Stomach smooth muscle (tissue), 2 donors: Measurements from ENCODE around the gene AQP7.
"Not testable (repeated sequence)": the region's sequence is repeated elsewhere in the genome, so short reads cannot be mapped to it uniquely, and the experiment has no call there.

Source experiments
- H3K27ac ChIP-seq: one replicate; pipeline ENCODE4 v1.7.0; 2013; ENCODE audit warnings: mild to moderate bottlenecking, low read length, inconsistent platforms
- H3K27me3 ChIP-seq, 2 donors: one replicate each; pipeline ENCODE4 v1.7.0; 2013; ENCODE audit warnings: low read length in 2 of 2; ENCODE audit not compliant: insufficient read depth in 2 of 2, control insufficient read depth in 1 of 2
- H3K36me3 ChIP-seq, 2 donors: one replicate each; pipeline ENCODE4 v1.7.0; 2013; ENCODE audit warnings: low read length in 2 of 2; ENCODE audit not compliant: control insufficient read depth in 2 of 2, insufficient read depth in 2 of 2
- H3K4me1 ChIP-seq: one replicate; pipeline ENCODE4 v1.7.0; 2013; ENCODE audit warnings: low read length; ENCODE audit not compliant: control insufficient read depth, insufficient read depth
- H3K4me3 ChIP-seq, 2 donors: one replicate each; pipeline ENCODE4 v1.7.0; 2013; ENCODE audit warnings: low read length in 2 of 2
- H3K9ac ChIP-seq, 2 donors: one replicate each; pipeline ENCODE4 v1.7.0; 2013; ENCODE audit warnings: low read length in 2 of 2, mild to moderate bottlenecking in 1 of 2
- H3K9me3 ChIP-seq, 2 donors: one replicate each; pipeline ENCODE4 v1.7.0; 2013; ENCODE audit warnings: low read length in 2 of 2; ENCODE audit not compliant: control insufficient read depth in 2 of 2
- donor health status: healthy.
- donor health status: Pancreatic carcinoma.

Gene AQP7

GRCh38 chr9:33366979-33367480, 35.3 kb downstream of the AQP7 start:
- Histone ChIP-seq H3K27me3 (no peaks in the 10 kb centered on the region), H3K4me1 (no peaks in the 10 kb centered on the region), H3K4me3 (no peak overlapping the region), H3K9ac (no peak overlapping the region), H3K9me3 (no peaks in the 10 kb centered on the region), H3K36me3 (peaks cover 37 to 46% of the 10 kb centered on the region in 2 donors), H3K27ac (no peak overlapping the region)

DNA sequence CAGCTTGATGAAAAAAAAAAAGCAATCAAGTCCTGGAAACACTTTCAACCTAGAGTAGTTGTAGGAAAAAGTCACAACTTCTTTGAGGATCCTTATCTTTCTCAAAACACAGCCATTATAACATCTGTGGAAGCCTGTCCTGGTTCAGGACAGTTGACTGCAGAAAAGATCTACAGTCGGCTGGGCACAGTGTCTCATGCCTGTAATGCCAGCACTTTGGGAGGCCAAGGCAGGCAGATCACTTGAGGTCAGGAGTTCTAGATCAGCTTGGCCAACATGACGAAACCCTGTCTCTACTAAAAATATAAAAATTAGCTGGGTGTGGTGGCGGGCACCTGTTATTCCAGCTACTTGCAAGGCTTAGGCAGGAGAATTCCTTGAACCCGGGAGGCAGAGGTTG, 37.6 kb downstream of the AQP7 start:
- H3K27ac ChIP-seq, H3K9me3 ChIP-seq, H3K4me3 ChIP-seq, H3K4me1 ChIP-seq, H3K27me3 ChIP-seq, H3K9ac ChIP-seq: not testable (repeated sequence)
- H3K36me3 ChIP-seq: peaks cover 27 to 30% of the 10 kb centered on the region in 2 donors

DNA sequence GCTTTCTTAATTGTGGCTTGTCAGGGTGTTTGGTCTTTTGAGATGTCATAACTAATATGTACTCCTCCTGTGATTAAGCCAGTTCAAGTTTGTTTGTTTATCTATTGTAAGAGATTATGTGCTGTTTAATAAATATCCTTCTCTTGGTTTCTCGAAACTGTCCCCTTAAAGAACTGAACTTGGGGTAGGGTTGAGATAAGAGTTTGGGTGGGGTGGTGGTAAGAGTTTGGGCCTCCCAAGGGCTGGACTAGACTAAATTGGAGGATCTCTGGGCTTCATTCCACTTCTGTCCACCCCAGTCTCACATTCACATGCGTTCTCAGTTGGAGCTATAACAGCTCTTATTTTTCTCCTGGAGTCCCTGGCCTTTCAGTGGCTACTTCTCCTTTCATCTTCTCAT, 38.2 kb downstream of the AQP7 start:
- Histone ChIP-seq H3K27me3 (no peaks in the 10 kb centered on the region), H3K36me3 (peaks cover 27 to 29% of the 10 kb centered on the region in 2 donors), H3K27ac (no peak overlapping the region), H3K4me3 (no peak overlapping the region), H3K4me1 (no peaks in the 10 kb centered on the region), H3K9ac (no peak overlapping the region), H3K9me3 (no peaks in the 10 kb centered on the region)

DNA sequence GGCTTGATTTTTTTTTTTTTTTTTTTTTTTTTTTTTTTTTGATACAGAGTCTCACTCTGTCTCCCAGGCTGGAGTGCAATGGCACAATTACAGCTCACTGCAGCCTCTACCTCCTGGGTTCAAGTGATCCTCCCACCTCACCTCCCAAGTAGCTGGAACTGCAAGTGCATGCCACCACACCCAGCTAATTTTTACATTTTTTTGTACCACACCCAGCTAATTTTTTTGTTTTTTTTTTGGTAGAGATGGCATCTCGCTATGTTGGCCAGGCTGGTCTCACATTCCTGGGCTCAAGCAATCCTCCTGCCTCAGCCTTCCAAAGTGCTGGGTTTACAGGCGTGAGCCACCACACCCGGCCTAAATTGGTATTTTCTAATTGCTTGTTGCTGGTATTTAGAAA, 43.7 kb downstream of the AQP7 start:
- not testable (repeated sequence) for H3K4me3 ChIP-seq, H3K27me3 ChIP-seq, H3K9ac ChIP-seq, H3K27ac ChIP-seq, H3K9me3 ChIP-seq, H3K4me1 ChIP-seq, H3K36me3 ChIP-seq

GRCh38 chr9:33355933-33356332, 46.4 kb downstream of the AQP7 start:
- Histone ChIP-seq H3K4me1 (peaks cover 18% of the 10 kb centered on the region), H3K27ac (no peak overlapping the region), H3K9me3 (no peaks in the 10 kb centered on the region), H3K27me3 (no peaks in the 10 kb centered on the region), H3K9ac (no peak overlapping the region), H3K36me3 (peaks cover 0 to 4% of the 10 kb centered on the region in 2 donors), H3K4me3 (no peak overlapping the region)

GRCh38 chr9:33354651-33355211, 47.6 kb downstream of the AQP7 start:
- Histone ChIP-seq H3K9me3 (no peaks in the 10 kb centered on the region), H3K4me1 (peaks cover 29% of the 10 kb centered on the region), H3K4me3 (no peak overlapping the region), H3K27ac (peak overlapping the region; percentile 60), H3K9ac (no peak overlapping the region), H3K27me3 (no peaks in the 10 kb centered on the region), H3K36me3 (no peaks in the 10 kb centered on the region)

DNA sequence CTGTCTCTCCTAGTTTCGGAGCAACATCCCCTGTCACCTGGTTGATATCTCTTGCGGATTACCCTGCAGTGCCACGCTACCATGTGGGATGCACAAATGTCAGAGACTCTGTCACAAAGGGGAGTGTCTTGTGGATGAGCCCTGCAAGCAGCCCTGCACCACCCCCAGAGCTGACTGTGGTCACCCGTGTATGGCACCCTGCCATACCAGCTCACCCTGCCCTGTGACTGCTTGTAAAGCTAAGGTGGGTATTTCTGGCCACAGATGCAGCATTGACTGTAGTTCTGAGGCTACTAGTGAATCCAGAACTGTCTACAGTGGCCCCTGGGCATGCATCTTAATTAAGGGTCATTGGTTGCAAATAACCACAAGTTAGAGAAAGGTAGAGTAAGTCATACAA, 50.8 kb downstream of the AQP7 start:
- H3K9ac ChIP-seq: no peak overlapping the region
- H3K9me3 ChIP-seq: no peaks in the 10 kb centered on the region
- peak overlapping the region; percentile 46 for H3K27ac ChIP-seq
- H3K36me3 ChIP-seq: peaks cover 4 to 12% of the 10 kb centered on the region in 2 donors
- no peaks in the 10 kb centered on the region for H3K27me3 ChIP-seq
- H3K4me3 ChIP-seq: no peak overlapping the region
- H3K4me1 ChIP-seq: peaks cover 30% of the 10 kb centered on the region

DNA sequence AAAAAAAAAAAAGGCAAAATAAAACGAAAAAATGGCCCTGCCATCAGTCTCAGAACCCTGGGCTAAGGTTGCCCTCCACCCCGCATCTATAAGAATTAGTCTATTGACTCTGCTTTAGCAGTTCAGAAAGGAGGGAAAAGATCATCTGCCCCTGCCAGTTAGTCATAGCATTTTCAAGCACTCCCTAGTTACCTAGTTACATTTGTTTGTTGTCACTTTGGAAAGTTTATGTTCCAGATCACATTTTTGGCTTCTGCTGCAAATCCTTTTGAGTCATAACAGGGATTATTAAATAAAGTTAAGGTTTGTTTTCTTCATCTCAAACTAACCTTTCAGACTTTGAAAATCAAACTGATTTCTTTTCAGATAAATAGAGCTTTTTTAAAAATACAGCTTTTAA, 52.1 kb downstream of the AQP7 start:
- Histone ChIP-seq H3K4me1 (peaks cover 30% of the 10 kb centered on the region), H3K9me3 (no peaks in the 10 kb centered on the region), H3K27me3 (no peaks in the 10 kb centered on the region), H3K27ac (peak overlapping the region; percentile 73), H3K4me3 (no peak overlapping the region), H3K36me3 (peaks cover 12 to 23% of the 10 kb centered on the region in 2 donors), H3K9ac (no peak overlapping the region)

- Histone ChIP-seq H3K9ac (no peak overlapping the region), H3K4me1 (peaks cover 30% of the 10 kb centered on the region), H3K27ac (peak overlapping the region; percentile 73), H3K27me3 (no peaks in the 10 kb centered on the region), H3K9me3 (no peaks in the 10 kb centered on the region), H3K36me3 (peaks cover 12 to 23% of the 10 kb centered on the region in 2 donors), H3K4me3 (no peak overlapping the region)
Observed at GRCh38 chr9:33349743-33350142, 52.6 kb downstream of the AQP7 start.

- Histone ChIP-seq H3K27me3 (no peaks in the 10 kb centered on the region), H3K4me1 (peaks cover 23% of the 10 kb centered on the region), H3K9me3 (no peaks in the 10 kb centered on the region), H3K4me3 (no peak overlapping the region), H3K9ac (no peak overlapping the region), H3K27ac (peak overlapping the region; percentile 73), H3K36me3 (peaks cover 15 to 27% of the 10 kb centered on the region in 2 donors)
Observed at GRCh38 chr9:33348998-33349397, 53.4 kb downstream of the AQP7 start.

- Histone ChIP-seq H3K4me3 (no peak overlapping the region), H3K27ac (peak overlapping the region; percentile 32), H3K9me3 (no peaks in the 10 kb centered on the region), H3K4me1 (peaks cover 16% of the 10 kb centered on the region), H3K9ac (no peak overlapping the region), H3K36me3 (peaks cover 23 to 32% of the 10 kb centered on the region in 2 donors), H3K27me3 (no peaks in the 10 kb centered on the region)
Observed at GRCh38 chr9:33346564-33346963, 55.8 kb downstream of the AQP7 start.
